ENCODE data around the gene APOLD1. TPM values are rescaled to one million over a fixed set of nuclear protein-coding genes. Genes with fewer than 3 reads are reported as not detected.
A peak's percentile ranks its signal among the peaks of the same experiment; 100 is the strongest.

The APOLD1 gene
- total and polyA plus RNA-seq, 4 donors, result 1.4 to 5.1 (median 2.6) TPM

- Histone ChIP-seq H3K27ac (ENCODE audit: low read depth in 1 of 2, low read length in 2 of 2) (no peak overlapping the region), H3K4me1 (ENCODE audit: control insufficient read depth in 4 of 4, insufficient read depth in 4 of 4, low read length in 3 of 4) (peaks cover 0 to 31% (median 19%) of the 10 kb centered on the region in 4 donors), H3K4me3 (ENCODE audit: low read depth in 1 of 3, low read length in 3 of 3) (no peak overlapping the region), H3K36me3 (ENCODE audit: control insufficient read depth in 4 of 4, insufficient read depth in 3 of 4, low read depth in 1 of 4, low read length in 3 of 4) (no peaks in the 10 kb centered on the region), H3K9me3 (ENCODE audit: control insufficient read depth in 4 of 4, low read length in 3 of 4) (no peaks in the 10 kb centered on the region), H3K9ac (ENCODE audit: low read depth in 1 of 2, low read length in 2 of 2) (no peak overlapping the region), H3K27me3 (ENCODE audit: control insufficient read depth in 4 of 4, insufficient read depth in 4 of 4, low read length in 3 of 4) (no peaks in the 10 kb centered on the region)
- TF ChIP-seq SP1 (IDR thresholded peaks at IDR 0.05) (no peak), YY1 (IDR thresholded peaks at IDR 0.05) (no peak)
- DNase-seq (ENCODE audit: low spot score), result no peak
- 85% methylated on average over 4 of the region's 4 CpGs for WGBS
These were observed 5.5 kb downstream of the APOLD1 start for GRCh38 chr12:12790956-12791355.

- TF ChIP-seq REST (IDR thresholded peaks at IDR 0.05), result no peak
- peak; percentile 18 for TF ChIP-seq YY1 (IDR thresholded peaks at IDR 0.05)
- H3K27me3 ChIP-seq (ENCODE audit: control insufficient read depth in 4 of 4, insufficient read depth in 4 of 4, low read length in 3 of 4), result no peaks in the 10 kb centered on the region
- no peak overlapping the region for H3K9ac ChIP-seq (ENCODE audit: low read depth in 1 of 2, low read length in 2 of 2)
- peak overlapping the region; percentile 3 to 49 (median 28) for H3K4me3 ChIP-seq (ENCODE audit: low read depth in 1 of 3, low read length in 3 of 3)
- H3K4me1 ChIP-seq (ENCODE audit: control insufficient read depth in 4 of 4, insufficient read depth in 4 of 4, low read length in 3 of 4), result peaks cover 0 to 24% (median 15%) of the 10 kb centered on the region in 4 donors
- no peak overlapping the region for H3K27ac ChIP-seq (ENCODE audit: low read depth in 1 of 2, low read length in 2 of 2)
- WGBS, result 20% methylated on average over 7 of the region's 7 CpGs
- no peak for DNase-seq (ENCODE audit: low spot score)
- no peaks in the 10 kb centered on the region for H3K9me3 ChIP-seq (ENCODE audit: control insufficient read depth in 4 of 4, low read length in 3 of 4)
- H3K36me3 ChIP-seq (ENCODE audit: control insufficient read depth in 4 of 4, insufficient read depth in 3 of 4, low read depth in 1 of 4, low read length in 3 of 4), result no peaks in the 10 kb centered on the region
These were observed 6.4 kb downstream of the APOLD1 start for GRCh38 chr12:12791756-12792369.

GRCh38 chr12:12792421-12792820 is 7.0 kb downstream of the APOLD1 start:
- Histone ChIP-seq H3K36me3 (ENCODE audit: control insufficient read depth in 4 of 4, insufficient read depth in 3 of 4, low read depth in 1 of 4, low read length in 3 of 4) (no peaks in the 10 kb centered on the region), H3K9me3 (ENCODE audit: control insufficient read depth in 4 of 4, low read length in 3 of 4) (no peaks in the 10 kb centered on the region), H3K9ac (ENCODE audit: low read depth in 1 of 2, low read length in 2 of 2) (no peak overlapping the region), H3K4me1 (ENCODE audit: control insufficient read depth in 4 of 4, insufficient read depth in 4 of 4, low read length in 3 of 4) (peaks cover 0 to 21% (median 13%) of the 10 kb centered on the region in 4 donors), H3K27me3 (ENCODE audit: control insufficient read depth in 4 of 4, insufficient read depth in 4 of 4, low read length in 3 of 4) (no peaks in the 10 kb centered on the region), H3K27ac (ENCODE audit: low read depth in 1 of 2, low read length in 2 of 2) (no peak overlapping the region), H3K4me3 (ENCODE audit: low read depth in 1 of 3, low read length in 3 of 3) (no peak overlapping the region)
- WGBS, result 90% methylated on average over 6 of the region's 6 CpGs
- no peak for TF ChIP-seq HNF4G (IDR thresholded peaks at IDR 0.05)
- no peak for TF ChIP-seq SP1 (IDR thresholded peaks at IDR 0.05)
- no peak for TF ChIP-seq RAD21 (IDR thresholded peaks at IDR 0.05)
- TF ChIP-seq ZBTB33 (IDR thresholded peaks at IDR 0.05), result no peak
- no peak for TF ChIP-seq CTCF (IDR thresholded peaks at IDR 0.05; ENCODE audit: low read depth, low read length, missing input control)
- no peak for TF ChIP-seq MAX (IDR thresholded peaks at IDR 0.05)
- no peak for TF ChIP-seq NR2F2 (IDR thresholded peaks at IDR 0.05)
- TF ChIP-seq ATF3 (IDR thresholded peaks at IDR 0.05), result no peak
- DNase-seq (ENCODE audit: low spot score), result no peak

Measured in liver (tissue), 9 donors.